Activated naive CD8-positive, alpha-beta T cell (primary cell): ENCODE data around the gene DCTD.
A peak's percentile ranks its signal among the peaks of the same experiment; 100 is the strongest.

Source experiments
- H3K27ac Mint-ChIP-seq: one replicate; pipeline ENCODE4 v1.8.0; 2021; ENCODE audit warnings: mixed read lengths
- H3K27me3 Mint-ChIP-seq: one replicate; pipeline ENCODE4 v1.8.0; 2021; ENCODE audit warnings: mixed read lengths
- H3K36me3 Mint-ChIP-seq: one replicate; pipeline ENCODE4 v1.8.0; 2021; ENCODE audit warnings: mixed read lengths
- H3K4me1 Mint-ChIP-seq: one replicate; pipeline ENCODE4 v1.8.0; 2021; ENCODE audit warnings: low read depth, mixed read lengths
- H3K4me3 Mint-ChIP-seq: one replicate; pipeline ENCODE4 v1.8.0; 2021; ENCODE audit warnings: mild to moderate bottlenecking, mixed read lengths
- H3K9me3 Mint-ChIP-seq: one replicate; pipeline ENCODE4 v1.8.0; 2021; ENCODE audit warnings: low read depth, mixed read lengths

The DCTD gene

DNA sequence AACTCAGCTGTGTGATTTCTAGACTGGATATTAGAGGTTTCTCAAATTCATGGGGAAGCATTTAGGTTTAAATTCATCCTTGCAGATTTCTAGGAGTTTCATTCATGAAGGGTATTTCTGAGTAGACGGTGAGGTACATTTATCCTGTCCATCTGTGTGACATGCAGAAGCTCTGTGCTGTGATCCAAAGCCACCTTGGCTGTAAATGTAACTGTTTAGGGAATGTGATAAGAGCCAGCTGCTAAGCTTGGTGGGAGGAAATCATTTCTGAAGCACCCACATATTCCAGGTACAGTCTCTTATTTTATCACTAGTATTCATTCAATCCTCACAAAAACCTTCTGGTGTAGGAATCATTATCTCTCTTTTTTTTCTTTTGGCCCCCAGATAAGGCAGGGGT lies 8.7 kb upstream of the DCTD start:
- no peaks in the 10 kb centered on the region for H3K9me3 Mint-ChIP-seq
- H3K36me3 Mint-ChIP-seq: no peaks in the 10 kb centered on the region
- no peak overlapping the region for H3K27ac Mint-ChIP-seq
- H3K27me3 Mint-ChIP-seq: no peaks in the 10 kb centered on the region
- H3K4me3 Mint-ChIP-seq: no peak overlapping the region
- H3K4me1 Mint-ChIP-seq: peaks cover 2% of the 10 kb centered on the region

GRCh38 chr4:182925298-182925757 lies 8.1 kb upstream of the DCTD start:
- Mint-ChIP-seq H3K27ac (no peak overlapping the region), H3K4me1 (peaks cover 2% of the 10 kb centered on the region), H3K27me3 (no peaks in the 10 kb centered on the region), H3K36me3 (no peaks in the 10 kb centered on the region), H3K9me3 (no peaks in the 10 kb centered on the region), H3K4me3 (no peak overlapping the region)

DNA sequence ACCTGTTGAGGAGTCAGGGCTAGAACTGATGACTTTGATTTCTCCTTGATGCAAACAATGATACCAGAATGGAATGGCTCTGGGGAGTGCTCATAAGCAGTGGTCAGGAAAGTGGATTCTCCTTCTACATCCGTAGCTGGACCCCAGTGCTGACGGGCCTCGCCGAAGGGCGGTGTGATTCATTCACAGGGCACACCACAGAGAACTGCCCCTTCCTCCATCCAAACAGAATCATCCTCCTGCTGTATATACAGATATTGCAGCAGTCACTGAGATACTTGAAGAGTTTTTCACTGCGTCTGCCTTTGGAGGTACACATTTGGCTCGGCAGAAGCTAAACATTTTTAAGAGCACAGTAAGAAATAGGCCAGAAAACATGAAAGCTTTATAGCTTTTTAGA lies 7.3 kb upstream of the DCTD start:
- Mint-ChIP-seq H3K36me3 (no peaks in the 10 kb centered on the region), H3K27ac (no peak overlapping the region), H3K27me3 (no peaks in the 10 kb centered on the region), H3K9me3 (no peaks in the 10 kb centered on the region), H3K4me3 (no peak overlapping the region), H3K4me1 (peaks cover 7% of the 10 kb centered on the region)

DNA sequence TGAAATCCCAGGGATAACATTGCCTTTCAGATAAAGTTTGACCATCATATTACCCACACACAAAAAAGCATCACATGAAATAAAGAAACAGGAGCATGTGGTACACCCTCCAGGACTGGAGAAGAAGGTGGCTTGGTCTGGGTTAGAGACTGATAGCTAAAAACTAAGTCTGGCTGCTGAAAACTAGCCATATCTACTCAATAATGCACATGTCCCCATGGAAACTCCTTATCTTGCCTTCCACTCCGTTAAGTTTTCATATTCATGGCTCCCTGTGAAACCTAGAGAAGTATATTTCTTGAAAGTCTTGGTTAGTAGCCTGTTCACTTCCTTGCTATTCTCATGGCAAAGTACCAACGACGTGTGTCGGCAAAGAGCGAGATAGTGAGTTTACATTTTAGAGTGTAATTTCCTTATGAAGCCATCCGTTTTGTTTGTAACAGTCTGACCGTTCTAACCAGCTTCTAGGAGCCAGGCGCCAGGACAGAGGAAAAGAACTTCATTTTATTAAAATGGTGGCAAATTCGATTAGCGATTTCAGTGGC lies 6.7 kb upstream of the DCTD start:
- no peak overlapping the region for H3K27ac Mint-ChIP-seq
- no peak overlapping the region for H3K4me3 Mint-ChIP-seq
- no peaks in the 10 kb centered on the region for H3K27me3 Mint-ChIP-seq

GRCh38 chr4:182923366-182923765 lies 6.2 kb upstream of the DCTD start:
- no peak overlapping the region for H3K4me3 Mint-ChIP-seq
- no peaks in the 10 kb centered on the region for H3K36me3 Mint-ChIP-seq
- no peak overlapping the region for H3K27ac Mint-ChIP-seq
- no peaks in the 10 kb centered on the region for H3K9me3 Mint-ChIP-seq
- peaks cover 18% of the 10 kb centered on the region for H3K4me1 Mint-ChIP-seq
- H3K27me3 Mint-ChIP-seq: no peaks in the 10 kb centered on the region

More for the DNA sequence above, 6.7 kb upstream of the DCTD start:
- H3K36me3 Mint-ChIP-seq: no peaks in the 10 kb centered on the region
- no peaks in the 10 kb centered on the region for H3K9me3 Mint-ChIP-seq
- peaks cover 13% of the 10 kb centered on the region for H3K4me1 Mint-ChIP-seq

GRCh38 chr4:182922501-182923284 lies 5.5 kb upstream of the DCTD start:
- Mint-ChIP-seq H3K36me3 (no peaks in the 10 kb centered on the region), H3K27me3 (no peaks in the 10 kb centered on the region), H3K27ac (no peak overlapping the region), H3K4me3 (no peak overlapping the region), H3K9me3 (no peaks in the 10 kb centered on the region), H3K4me1 (peaks cover 25% of the 10 kb centered on the region)

DNA sequence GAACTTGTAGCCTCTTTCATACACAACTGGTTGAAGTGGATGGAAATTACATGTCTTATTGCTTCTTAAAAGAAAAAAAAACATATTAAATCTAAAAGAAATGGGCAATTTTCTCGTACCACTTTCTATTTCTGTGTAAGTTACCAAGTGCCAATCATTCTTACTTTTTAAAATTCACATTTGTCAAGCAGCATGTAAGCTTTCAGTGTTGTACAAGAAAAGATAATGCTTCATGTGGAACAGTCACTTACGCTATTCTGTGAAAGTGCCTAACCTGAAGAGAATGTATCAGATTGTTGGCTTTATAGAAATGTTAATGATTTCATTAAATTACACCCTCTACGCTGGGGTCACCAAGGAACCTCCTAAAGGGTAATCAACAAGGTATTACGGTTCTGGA lies 4.4 kb upstream of the DCTD start:
- Mint-ChIP-seq H3K4me1 (peaks cover 26% of the 10 kb centered on the region), H3K27ac (no peak overlapping the region), H3K9me3 (no peaks in the 10 kb centered on the region), H3K36me3 (no peaks in the 10 kb centered on the region), H3K4me3 (no peak overlapping the region), H3K27me3 (no peaks in the 10 kb centered on the region)

GRCh38 chr4:182920676-182921075 lies 3.5 kb upstream of the DCTD start:
- Mint-ChIP-seq H3K4me1 (peaks cover 33% of the 10 kb centered on the region), H3K4me3 (no peak overlapping the region), H3K27me3 (no peaks in the 10 kb centered on the region), H3K36me3 (no peaks in the 10 kb centered on the region), H3K9me3 (no peaks in the 10 kb centered on the region), H3K27ac (no peak overlapping the region)

- Mint-ChIP-seq H3K27me3 (no peaks in the 10 kb centered on the region), H3K4me1 (peaks cover 44% of the 10 kb centered on the region), H3K9me3 (no peaks in the 10 kb centered on the region), H3K4me3 (peak overlapping the region; percentile 68), H3K36me3 (peaks cover 2% of the 10 kb centered on the region), H3K27ac (peak overlapping the region; percentile 84)
Observed at GRCh38 chr4:182918791-182919302, 1.7 kb upstream of the DCTD start.

GRCh38 chr4:182918044-182918607 lies 940 bp upstream of the DCTD start:
- peaks cover 51% of the 10 kb centered on the region for H3K4me1 Mint-ChIP-seq
- peak overlapping the region; percentile 84 for H3K27ac Mint-ChIP-seq
- no peaks in the 10 kb centered on the region for H3K9me3 Mint-ChIP-seq
- H3K27me3 Mint-ChIP-seq: no peaks in the 10 kb centered on the region
- peak overlapping the region; percentile 68 for H3K4me3 Mint-ChIP-seq
- peaks cover 6% of the 10 kb centered on the region for H3K36me3 Mint-ChIP-seq

GRCh38 chr4:182916483-182917181 lies 554 bp downstream of the DCTD start:
- H3K27me3 Mint-ChIP-seq: no peaks in the 10 kb centered on the region
- H3K4me3 Mint-ChIP-seq: peak overlapping the region; percentile 89
- H3K4me1 Mint-ChIP-seq: peaks cover 62% of the 10 kb centered on the region
- H3K27ac Mint-ChIP-seq: peak overlapping the region; percentile 96
- no peaks in the 10 kb centered on the region for H3K9me3 Mint-ChIP-seq
- peaks cover 13% of the 10 kb centered on the region for H3K36me3 Mint-ChIP-seq

DNA sequence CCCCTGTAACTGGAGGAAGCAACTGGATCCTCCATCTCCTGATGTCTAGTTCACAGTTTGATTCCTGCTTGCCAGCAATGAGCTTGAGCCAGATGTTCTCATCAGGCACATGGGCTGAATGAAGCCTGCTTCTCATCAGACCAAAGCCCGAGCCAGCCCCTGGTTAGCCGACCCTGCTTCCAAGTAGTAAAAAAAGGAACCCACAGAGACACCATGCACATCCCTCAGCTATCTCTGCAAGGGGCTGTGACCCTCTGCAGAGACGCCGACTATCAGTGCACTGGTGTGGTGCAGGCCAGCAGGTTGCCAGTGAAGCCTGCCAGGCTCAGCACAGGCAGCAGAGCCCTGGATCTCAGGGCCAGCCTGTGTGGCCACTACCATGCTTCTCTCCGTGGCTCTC lies 2.8 kb downstream of the DCTD start:
- Mint-ChIP-seq H3K9me3 (no peaks in the 10 kb centered on the region), H3K36me3 (peaks cover 13% of the 10 kb centered on the region), H3K27ac (no peak overlapping the region), H3K27me3 (no peaks in the 10 kb centered on the region), H3K4me3 (no peak overlapping the region), H3K4me1 (peaks cover 62% of the 10 kb centered on the region)

DNA sequence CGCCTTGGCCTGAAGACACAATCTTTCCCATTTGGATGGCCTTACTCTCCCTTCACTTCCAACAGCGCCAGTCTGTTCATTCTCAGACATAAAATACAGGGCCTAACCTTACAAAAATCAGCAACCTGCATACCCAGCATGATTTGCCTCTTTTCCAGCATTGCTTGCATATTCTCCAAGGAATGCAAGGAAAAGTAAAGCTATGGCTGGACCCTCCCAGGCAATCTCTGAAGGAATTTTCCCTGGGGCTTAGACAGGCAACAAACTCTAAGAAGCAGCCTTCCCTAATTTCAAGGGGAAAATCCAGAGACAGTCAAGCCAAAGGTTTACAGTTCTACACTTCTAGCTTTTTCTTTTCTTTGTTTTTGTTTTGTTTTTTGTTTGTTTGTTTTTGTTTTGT lies 3.6 kb downstream of the DCTD start:
- peaks cover 13% of the 10 kb centered on the region for H3K36me3 Mint-ChIP-seq
- peaks cover 56% of the 10 kb centered on the region for H3K4me1 Mint-ChIP-seq
- peak overlapping the region; percentile 10 for H3K4me3 Mint-ChIP-seq
- no peaks in the 10 kb centered on the region for H3K9me3 Mint-ChIP-seq
- no peaks in the 10 kb centered on the region for H3K27me3 Mint-ChIP-seq
- H3K27ac Mint-ChIP-seq: peak overlapping the region; percentile 41

- Mint-ChIP-seq H3K27ac (peak overlapping the region; percentile 41), H3K4me1 (peaks cover 50% of the 10 kb centered on the region), H3K36me3 (peaks cover 13% of the 10 kb centered on the region), H3K4me3 (peak overlapping the region; percentile 64), H3K9me3 (no peaks in the 10 kb centered on the region), H3K27me3 (no peaks in the 10 kb centered on the region)
Observed at GRCh38 chr4:182913036-182913435, 4.2 kb downstream of the DCTD start.

DNA sequence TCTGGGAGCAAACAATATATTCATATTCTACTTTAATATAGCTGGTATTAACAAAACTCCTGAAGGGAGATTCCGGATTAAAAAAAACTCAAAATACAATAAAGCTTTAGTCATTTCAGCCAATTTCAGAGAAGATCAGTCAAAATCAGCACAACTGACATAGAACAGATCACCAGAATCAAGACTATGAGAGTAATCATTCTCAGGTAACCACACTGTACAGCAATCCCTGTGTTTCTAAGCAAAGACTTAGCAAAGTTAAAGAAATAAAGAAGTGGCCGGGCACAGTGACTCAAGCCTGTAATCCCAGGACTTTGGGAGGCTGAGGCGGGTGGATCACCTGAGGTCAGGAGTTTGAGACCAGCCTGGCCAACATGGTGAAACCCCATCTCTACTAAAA lies 9.1 kb downstream of the DCTD start:
- Mint-ChIP-seq H3K9me3 (no peaks in the 10 kb centered on the region), H3K4me3 (no peak overlapping the region), H3K36me3 (peaks cover 15% of the 10 kb centered on the region), H3K4me1 (peaks cover 23% of the 10 kb centered on the region), H3K27me3 (no peaks in the 10 kb centered on the region), H3K27ac (no peak overlapping the region)
